HG03439 (cell line): ENCODE measurements around the gene GLB1L2.

ENCODE experiments used
- ATAC-seq: cut with Tn5 transposase; IDR thresholded peaks from one replicate; pipeline ENCODE4 v1.9.1; 2021; ENCODE audit warnings: mild to moderate bottlenecking, moderate library complexity; ENCODE audit not compliant: unreplicated experiment

GLB1L2 gene

GRCh38 chr11:134383576-134384221, 51.9 kb downstream of the GLB1L2 start:
- no peak for ATAC-seq

DNA sequence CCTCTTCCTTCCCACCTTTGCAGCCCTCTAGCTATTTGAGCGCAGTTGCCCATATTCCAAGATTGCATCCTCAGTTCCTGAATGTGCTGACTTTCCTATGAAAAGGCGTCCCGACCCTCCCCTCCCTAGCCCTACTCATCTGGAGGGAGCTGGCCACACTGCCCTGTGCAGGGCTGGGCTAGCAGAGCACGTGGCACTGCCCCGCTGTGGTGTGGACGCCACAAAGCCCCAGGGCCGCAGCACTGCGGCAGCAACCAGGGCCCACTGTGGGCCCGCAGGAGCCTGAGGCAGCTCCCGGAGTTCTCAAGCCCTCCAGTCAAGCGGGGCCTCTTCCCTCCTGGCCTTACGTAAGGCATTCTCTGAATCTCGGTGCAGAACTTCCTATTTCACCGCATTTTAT, 52.6 kb downstream of the GLB1L2 start:
- no peak for ATAC-seq

GRCh38 chr11:134385171-134385570, 53.4 kb downstream of the GLB1L2 start:
- ATAC-seq, result no peak

DNA sequence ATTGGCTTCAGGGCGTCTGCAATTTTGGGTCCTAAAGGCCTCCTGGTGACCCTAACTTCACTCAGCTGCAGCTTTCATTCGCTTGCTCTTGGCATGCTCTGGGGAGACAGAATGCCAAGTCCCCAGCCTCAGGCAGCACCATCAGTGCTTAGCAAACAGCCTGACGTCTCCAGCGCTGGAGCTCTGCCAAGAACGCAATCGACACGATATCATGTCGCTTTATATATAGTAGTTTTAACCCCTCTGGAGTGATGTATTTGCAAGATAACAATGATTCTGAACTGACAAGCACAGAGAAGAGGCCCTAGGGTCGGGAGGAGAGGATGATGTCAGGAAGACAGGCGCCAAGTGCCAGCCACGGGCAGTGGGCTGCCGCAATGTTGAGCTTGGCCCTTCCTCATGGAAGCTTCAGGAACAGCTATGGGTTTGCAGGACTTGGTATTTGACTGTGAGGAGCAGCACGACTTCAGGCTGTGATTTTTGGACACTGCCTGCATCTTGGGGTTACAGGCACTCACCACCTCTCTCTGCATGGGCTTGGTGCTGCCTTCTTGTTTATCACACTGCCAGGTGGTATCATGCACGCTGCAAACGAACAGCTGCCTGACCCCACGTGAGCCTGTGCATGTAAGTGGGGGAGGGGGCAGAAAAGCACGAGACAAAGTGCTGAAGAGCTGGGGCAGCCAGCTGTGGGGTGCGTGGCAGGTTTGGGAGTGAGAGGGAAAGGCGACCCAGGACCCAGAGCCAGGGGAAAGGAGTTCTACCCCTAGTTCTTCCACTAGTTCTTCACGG, 54.2 kb downstream of the GLB1L2 start:
- no peak for ATAC-seq

DNA sequence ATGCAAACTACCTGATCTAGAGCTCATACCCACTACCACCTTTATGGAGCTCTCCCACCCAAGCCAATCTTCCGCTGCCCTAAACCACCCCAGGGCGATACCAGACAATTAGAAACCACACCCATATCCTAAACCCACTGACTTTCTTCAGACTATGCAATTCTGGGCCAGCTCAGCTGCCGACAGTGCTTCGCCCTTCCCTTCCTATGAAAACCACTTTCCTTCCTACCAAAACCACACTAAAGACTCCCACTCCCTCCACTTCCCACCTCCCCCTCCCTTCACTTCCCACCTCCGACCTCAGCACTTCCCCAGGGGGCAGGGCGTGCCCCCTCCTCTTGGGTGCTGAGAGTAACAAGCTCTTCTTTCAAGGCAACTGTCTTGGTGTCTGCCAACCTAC, 55.2 kb downstream of the GLB1L2 start:
- ATAC-seq, result no peak

- no peak for ATAC-seq
Measured at GRCh38 chr11:134387501-134387900, 55.7 kb downstream of the GLB1L2 start.

DNA sequence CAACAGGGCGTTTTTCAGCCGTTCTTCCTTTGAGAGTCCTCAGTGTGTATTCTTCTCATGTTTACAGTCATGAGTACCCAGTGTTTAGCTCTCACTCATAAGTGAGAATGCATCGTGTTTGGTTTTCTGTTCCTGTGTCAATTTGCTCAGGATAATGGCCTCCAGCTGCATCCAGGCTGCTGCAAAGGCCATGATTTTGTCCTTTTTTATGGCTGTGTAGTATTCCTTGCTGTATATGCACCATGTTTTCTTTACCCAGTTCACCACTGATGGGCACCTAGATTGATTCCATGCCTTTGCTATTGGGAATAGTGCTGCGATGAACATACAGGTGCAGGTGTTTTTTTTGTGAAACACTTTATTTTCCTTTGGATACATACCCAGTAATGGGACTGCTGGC, 56.8 kb downstream of the GLB1L2 start:
- no peak for ATAC-seq

DNA sequence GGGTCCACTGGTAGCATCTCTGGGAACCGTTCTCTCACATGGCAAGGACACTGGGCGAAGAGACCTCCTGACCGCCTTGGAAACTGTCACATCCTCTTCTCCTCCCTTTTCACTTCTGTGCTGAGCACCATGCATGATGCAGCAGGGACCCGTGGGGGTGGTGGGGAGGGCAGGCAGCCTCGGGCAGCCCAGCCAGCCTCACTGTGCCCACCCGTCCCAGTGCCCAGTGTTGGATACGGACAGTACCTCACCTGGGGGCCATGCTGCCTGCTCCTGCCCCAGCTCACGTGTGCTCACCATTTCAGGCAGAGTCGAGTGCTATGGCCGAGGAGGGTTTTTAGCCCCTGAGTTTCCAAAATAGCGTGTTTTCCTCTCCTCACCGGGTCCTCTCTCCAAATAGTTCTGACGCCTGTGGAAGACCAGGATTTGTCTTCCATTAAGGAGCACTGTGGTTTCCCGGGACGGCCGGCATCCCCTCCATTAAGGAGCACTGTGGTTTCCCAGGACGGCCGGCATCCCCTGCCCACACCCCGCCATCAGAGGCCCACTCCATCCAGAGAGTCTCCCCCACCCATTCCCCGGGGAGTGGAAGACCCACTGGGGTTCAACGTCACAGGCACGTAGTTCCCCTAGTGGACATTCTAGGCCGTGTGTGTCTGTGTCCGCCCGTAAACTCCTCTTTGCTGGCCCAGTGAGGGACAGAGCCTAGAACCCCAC, 57.8 kb downstream of the GLB1L2 start:
- no peak for ATAC-seq

- no peak for ATAC-seq
Measured at GRCh38 chr11:134390706-134391569, 59.1 kb downstream of the GLB1L2 start.

GRCh38 chr11:134391656-134392055, 59.9 kb downstream of the GLB1L2 start:
- ATAC-seq, result no peak

DNA sequence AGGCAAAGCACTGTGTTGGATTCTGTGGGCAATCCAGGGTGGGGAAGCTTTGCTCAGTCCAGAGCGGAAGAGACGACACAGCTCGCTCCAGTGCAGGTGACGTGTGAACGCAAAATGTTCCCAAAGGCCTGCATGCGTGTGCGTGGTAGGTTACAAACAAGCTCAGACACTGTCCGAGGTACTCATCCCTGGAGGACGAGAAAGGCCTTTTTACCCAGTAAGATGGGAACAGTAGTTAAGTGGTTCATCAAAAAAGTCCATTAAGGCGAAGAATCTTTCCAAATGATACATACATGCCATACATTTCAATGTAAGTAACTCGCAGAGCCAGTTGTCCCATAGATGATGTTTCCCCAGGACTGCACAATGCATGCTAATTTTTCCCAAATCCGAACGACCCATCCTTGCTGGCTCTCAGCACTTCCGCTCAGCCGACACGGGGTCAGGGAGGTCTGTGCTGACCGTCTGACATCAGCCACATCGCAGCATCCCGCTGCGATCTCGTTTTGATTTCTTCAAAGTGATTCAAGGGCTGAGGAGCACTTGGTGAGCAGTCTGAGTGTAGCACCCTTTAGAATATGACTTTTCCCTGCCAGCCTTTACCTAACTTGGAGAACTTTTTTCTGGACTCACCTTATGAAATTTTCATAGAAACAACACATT, 61.3 kb downstream of the GLB1L2 start:
- ATAC-seq, result no peak

DNA sequence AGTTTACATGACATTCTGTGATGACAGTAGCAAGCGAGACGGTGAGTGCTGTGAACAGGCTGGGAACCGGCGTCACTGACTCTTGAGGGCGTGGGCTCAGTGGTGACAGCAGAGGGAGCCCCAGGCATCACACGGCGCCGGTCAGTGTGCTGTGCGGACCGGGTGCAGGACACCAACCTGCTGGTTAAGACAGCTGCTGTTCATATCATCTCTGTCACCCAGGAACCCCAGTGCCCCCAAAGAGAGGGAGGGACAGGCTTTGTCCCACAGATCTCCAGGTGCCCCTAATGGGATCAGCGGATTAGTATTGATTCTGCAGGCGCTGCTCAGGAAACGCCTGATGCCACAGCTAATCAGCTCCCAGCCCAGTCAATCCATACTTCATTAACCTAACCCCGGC, 61.9 kb downstream of the GLB1L2 start:
- ATAC-seq, result no peak

GRCh38 chr11:134394311-134394710, 62.5 kb downstream of the GLB1L2 start:
- ATAC-seq, result no peak

GRCh38 chr11:134395002-134395401, 63.2 kb downstream of the GLB1L2 start:
- no peak for ATAC-seq

DNA sequence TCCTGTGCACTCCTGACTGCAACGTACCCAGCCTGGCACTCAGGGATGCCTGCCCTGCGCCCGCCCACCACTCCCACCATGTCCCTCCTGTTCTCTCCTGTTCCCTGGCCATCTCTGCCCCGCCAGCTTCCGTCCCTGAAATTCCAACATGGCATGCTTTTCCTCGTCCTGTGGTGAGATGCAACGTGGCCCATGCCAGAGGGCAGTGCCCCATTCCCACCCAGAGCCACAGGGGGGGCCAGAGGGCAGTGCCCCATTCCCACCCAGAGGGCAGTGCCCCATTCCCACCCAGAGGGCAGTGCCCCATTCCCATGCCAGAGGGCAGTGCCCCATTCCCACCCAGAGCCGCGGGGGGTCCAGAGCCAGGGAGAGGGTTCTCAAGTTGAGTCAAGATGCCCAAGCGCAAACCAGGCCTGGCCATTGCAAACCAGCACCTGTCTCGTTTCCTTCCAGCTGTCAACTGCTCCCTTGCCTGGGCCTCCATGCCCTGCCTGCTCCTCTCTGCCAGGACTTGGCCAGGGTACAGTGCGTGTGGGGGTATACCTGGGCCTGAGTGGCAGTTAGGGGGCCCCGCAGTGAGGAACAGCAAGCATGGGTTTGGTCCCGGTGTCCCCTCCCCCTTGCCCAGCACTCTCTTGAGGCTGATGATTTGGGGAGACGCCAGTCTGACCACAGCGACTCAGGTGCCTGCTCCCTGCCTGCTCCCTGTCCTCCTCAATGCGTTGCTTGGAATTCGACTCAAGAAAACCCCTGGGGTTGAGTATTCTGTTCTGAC, 65.7 kb downstream of the GLB1L2 start:
- no peak for ATAC-seq

DNA sequence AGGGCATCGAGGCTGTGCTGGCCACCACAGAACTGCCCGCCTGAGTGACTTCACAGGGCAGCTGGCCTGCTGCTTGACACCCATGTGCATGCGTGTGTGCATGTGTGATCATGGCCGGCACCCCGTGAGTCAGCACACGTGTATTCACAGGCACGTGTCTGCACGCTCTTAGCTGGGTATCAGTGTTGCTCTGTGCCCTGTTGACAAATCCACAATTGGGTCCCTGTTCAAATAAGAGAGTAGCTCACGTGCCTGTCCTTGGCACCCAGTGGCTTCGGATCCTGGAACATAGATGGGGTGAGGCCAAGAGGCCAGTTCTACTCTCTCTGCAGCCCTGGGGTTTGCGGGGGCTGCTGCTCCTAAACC, 66.3 kb downstream of the GLB1L2 start:
- no peak for ATAC-seq

- no peak for ATAC-seq
Measured at GRCh38 chr11:134398644-134399292, 67.0 kb downstream of the GLB1L2 start.

DNA sequence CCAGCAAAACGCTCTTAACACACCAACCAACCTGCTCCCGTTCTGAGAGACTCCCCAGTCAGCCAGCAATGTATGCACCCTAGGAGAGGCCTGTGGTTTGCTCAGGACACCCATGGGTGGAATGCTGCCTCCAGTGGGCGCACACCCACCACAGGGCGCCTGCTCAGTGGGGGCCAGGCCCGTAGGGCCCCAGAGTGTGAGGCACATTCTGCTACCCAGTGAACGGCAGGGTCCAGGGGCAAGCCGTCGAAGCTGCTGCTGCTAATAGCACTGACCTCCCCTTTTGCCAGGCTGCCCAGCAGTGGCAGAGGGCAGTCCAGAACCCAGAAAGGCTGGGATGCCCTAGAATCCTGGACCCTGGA, 67.5 kb downstream of the GLB1L2 start:
- no peak for ATAC-seq

GRCh38 chr11:134399996-134400395, 68.2 kb downstream of the GLB1L2 start:
- no peak for ATAC-seq
